Epithelial cell of proximal tubule (primary cell): ENCODE results near the gene SND1. TPM values are rescaled to one million over a fixed set of nuclear protein-coding genes. Genes with fewer than 3 reads are reported as not detected.
"Not testable (repeated sequence)": the region's sequence is repeated elsewhere in the genome, so short reads cannot be mapped to it uniquely, and the experiment has no call there.

Source experiments
- DNase-seq: peaks from one replicate; pipeline ENCODE4 v3.0.0-alpha.2; 2011; ENCODE audit warnings: low read depth
- H3K4me3 ChIP-seq: 2 replicates; pipeline ENCODE4 v1.5.1; 2011; ENCODE audit warnings: low read depth, mild to moderate bottlenecking, low read length
- total RNA-seq: library from RNA; depleted of rRNA; stranded (reverse); fragments of >200 nt; gene quantifications from 2 replicates; pipeline ENCODE4 v1.2.3, GENCODE V29; 2015
- TF ChIP-seq, protein P1 (sequence below): conservative IDR thresholded peaks from 2 replicates; pipeline ENCODE4 v1.5.1; 2012; ENCODE audit warnings: low read depth, mild to moderate bottlenecking, low read length

SND1 gene
- total RNA-seq, 1 donor from 2014 or later = 122 TPM

DNA sequence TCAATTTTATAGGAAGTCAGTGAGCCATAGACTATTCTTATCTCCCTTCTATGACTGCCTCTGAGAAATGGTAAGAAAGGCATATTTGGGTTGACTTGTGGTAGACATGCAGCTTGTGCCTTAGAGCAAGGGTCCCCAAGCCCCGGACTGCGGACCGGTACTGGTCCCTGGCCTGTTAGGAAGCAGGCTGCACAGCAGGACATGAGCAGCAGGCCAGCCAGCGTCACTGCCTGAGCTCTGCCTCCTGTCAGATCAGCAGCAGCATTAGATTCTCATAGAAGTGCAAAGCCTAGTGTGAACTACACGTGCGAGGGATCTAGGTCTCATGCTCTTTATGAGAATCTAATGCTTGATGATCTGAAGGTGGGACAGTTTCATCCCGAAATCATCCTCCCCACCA, 180.6 kb downstream of the SND1 start:
- H3K4me3 ChIP-seq = no peak overlapping the region
- DNase-seq = no peak
- TF ChIP-seq, protein P1, sequence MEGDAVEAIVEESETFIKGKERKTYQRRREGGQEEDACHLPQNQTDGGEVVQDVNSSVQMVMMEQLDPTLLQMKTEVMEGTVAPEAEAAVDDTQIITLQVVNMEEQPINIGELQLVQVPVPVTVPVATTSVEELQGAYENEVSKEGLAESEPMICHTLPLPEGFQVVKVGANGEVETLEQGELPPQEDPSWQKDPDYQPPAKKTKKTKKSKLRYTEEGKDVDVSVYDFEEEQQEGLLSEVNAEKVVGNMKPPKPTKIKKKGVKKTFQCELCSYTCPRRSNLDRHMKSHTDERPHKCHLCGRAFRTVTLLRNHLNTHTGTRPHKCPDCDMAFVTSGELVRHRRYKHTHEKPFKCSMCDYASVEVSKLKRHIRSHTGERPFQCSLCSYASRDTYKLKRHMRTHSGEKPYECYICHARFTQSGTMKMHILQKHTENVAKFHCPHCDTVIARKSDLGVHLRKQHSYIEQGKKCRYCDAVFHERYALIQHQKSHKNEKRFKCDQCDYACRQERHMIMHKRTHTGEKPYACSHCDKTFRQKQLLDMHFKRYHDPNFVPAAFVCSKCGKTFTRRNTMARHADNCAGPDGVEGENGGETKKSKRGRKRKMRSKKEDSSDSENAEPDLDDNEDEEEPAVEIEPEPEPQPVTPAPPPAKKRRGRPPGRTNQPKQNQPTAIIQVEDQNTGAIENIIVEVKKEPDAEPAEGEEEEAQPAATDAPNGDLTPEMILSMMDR = no peak

DNA sequence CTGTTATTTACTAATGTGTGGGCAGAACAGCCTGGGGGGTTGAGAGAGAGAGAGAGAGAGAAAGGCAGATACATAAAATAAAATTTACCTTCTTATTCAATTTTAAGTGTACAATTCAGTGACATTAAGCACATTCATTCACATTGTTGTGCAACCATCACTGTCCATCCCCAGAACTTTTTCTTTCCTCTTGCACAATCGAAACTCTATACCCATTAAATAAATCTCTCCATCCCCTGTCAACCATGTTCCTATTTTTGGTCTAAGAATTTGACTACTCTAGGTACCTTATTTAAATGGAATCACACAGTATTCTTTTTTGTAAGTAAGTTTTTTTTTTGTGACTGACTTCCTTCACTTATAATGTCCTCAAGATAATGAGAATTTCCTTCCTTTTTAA, 181.6 kb downstream of the SND1 start:
- H3K4me3 ChIP-seq = no peak overlapping the region
- TF ChIP-seq, protein P1 = no peak
- no peak for DNase-seq

DNA sequence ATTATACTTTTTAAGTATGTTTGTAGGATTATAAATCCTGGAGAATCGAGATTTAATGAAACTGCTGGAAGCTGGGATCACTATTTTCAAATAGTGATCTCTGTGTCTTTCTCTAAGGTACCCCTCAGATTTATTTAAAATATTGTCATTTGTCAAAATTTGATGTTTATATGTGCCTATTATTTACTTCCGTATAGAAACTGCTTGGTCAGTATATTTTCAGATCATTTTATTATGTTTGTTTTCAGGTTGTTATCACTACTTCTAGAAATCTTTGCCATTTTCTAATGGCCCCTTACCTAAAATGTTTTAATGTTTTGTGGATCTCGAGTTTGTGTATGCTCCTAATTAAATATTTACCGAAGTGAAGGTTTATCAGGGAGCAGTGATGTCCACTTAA, 183.7 kb downstream of the SND1 start:
- no peak overlapping the region for H3K4me3 ChIP-seq
- TF ChIP-seq, protein P1 = no peak
- no peak for DNase-seq

DNA sequence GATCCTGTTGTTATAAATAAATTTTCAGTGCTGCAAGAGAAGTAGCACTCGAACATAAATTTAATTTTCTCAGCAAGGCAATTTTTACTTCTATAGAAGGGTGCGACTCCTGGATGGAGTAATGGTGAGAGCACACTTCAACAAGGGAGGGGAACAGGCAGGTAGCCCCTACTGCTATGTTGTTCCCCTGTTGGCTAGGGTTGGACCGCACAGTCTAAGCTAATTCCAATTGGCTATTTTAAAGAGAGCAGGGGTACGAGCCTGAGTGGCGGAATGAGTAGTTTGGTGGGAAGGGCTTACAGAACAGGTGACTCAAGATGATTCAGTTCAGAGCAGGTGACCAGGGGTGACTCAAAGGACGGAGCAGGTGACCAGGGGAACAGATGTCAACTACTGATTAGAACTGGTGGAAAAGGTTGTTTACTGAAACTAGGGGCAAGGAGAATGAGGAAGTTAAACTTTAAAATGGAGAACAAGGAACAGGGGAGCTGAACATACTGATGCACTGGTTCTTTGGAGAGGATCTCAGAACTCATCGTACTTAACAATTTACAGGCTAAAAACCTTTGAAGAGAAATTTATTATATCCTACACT, 185.9 kb downstream of the SND1 start:
- not testable (repeated sequence) for DNase-seq

DNA sequence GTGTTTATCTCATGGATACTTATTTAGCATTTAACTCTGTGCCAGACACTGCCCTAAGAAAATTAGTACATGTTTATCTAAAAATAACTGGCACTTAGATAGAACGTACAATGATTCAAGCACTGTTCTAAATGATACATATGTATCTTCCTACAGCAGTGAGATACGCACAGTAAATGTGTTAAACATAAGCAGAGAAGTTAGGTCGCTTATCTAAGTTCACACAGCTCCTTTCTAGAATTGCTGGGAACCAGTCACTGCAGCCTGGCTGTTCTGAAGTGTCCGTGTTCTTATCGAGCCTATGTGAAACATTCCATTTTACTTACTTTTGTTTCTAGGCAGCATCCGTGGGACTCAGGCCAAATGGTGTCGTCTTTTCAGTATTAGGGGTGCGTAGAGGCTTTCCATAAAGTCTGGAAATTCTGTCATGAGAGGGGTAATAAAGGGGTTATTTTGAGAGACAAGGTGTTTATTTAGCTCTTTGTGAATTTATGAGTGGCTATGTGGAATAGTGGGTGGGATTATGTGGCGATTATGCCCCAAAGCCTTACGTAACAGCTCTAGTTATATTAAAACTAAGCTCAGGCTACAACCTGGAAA, 186.9 kb downstream of the SND1 start:
- H3K4me3 ChIP-seq = no peak overlapping the region
- TF ChIP-seq, protein P1 = no peak
- no peak for DNase-seq

More for the DNA sequence above, 185.9 kb downstream of the SND1 start:
- not testable (repeated sequence) for H3K4me3 ChIP-seq

DNA sequence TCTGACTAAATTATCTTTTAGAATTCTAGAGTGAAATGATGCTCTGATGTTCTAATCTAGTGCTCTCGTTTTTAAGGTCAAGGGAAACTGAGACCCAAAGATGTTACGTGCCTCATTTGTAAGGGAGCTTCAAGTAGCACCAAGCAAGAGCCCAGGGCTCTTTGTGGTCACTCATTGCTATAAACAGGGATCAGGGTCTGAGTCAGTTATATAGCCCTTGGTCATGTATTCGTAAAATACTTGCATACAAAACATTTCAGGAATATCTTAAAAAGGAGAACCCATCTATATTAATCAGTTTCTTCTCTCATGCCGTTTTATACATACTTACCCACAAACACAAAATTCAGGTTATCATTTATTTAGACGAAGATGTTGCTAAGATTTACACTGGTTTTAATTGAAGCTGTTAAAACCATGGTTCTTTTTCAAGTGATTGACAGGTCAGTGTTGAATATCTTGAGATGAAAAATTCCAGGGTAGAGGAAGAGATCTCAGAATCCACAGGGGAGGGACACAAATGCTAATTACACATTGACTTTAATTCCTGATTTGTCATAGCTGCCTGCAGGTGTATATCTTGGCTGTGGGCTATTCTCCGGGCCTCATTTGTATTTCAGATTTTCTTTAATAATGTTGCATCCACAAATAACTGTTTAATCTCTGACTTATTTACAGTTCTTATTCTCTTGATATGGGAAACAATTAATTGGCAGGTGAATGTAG, 188.4 kb downstream of the SND1 start:
- TF ChIP-seq, protein P1 = no peak
- no peak for DNase-seq
- H3K4me3 ChIP-seq = no peak overlapping the region

DNA sequence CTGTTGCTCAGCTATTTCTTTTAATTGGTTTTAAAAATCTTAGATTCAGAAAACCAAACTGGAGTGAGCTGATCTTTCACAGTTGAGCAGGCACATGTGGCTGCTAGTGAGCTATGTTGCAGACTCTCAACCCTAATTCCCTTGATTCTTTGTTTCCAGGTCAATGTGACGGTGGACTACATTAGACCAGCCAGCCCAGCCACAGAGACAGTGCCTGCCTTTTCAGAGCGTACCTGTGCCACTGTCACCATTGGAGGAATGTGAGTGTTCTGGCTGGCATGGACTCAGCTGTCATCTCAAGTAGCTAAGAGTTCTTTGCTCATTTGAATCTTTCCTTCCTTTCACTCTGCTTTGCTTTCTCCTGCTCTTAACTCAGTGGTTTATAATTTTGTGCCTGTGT, 192.2 kb downstream of the SND1 start:
- DNase-seq = no peak
- TF ChIP-seq, protein P1 = no peak
- no peak overlapping the region for H3K4me3 ChIP-seq
